ENCODE data around the gene LMCD1.

The LMCD1 gene

DNA sequence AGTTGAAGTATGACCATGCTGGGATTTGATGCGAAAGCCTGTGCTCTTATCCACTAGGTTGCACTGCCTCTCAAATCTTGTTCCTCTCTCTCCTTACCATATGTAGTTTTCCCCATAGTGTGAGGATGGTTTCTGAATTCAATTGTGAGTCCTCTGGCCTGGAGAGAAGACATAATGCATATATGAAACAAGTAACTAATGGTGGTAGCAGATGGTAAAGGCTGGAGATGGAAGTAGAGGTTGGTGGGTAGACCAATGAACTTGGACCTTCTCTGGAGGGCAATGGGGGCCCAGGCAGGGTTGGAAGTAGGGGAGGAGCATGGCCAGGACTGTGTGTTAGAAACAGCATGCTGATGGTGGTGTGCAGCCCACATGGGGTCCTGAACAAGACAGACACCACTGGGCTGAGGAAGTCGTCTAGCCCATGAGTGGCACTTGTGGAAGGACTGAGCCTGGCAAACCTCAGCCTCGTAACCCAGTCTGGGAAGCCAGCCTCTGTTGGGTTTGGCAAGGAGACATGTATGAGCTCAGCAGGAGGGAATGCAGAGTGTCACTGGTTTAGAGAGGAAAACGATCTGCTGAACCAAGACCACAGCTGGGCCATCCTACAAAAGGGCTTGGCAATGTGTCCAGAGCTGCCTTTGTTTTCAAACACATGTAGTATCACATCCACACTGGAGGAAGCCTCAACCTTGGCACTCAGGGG is 18.5 kb upstream of the LMCD1 start:
- no peak for TF ChIP-seq CTCF (IDR thresholded peaks at IDR 0.05; ENCODE audit: low read length, missing control alignments)
- peak; percentile 96 for DNase-seq (ENCODE audit: low read depth)
- H3K4me3 ChIP-seq (replicated peaks; ENCODE audit: low read depth, low read length), result no peak overlapping the region

DNA sequence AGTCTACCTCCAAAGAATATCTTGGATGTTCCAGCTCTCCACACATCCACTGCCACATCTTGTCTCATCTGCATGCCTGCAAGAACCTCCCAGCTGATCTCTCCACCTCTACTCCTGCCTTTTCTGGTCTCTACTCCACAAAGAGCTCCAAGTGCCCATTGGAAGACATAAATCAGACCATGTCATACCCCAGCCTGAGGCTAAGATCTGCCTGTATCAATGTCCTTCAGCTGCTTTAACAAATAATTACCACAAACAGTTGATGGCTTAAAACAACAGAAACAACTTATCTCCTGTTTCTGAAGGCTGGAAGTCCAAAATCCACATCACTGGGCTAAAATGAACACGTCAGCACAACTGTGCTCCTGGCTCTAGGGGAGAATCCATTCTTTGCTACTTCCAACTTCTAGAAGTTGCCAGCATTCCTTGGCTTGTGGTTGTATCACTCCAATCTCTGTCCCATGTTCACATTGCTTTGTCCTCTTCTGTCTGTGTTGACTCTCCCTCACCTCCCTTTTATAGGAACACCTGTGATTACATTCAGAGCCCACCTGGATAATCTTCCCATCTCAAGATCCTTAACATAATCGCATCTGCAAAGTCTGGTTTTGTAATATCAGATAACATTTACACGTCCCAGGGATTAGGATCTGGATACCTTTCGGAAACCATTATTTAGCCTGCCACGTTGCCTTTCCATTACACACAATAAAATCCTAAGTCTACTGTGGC is 17.0 kb upstream of the LMCD1 start:
- H3K4me3 ChIP-seq (replicated peaks; ENCODE audit: low read depth, low read length), result no peak overlapping the region
- no peak for DNase-seq (ENCODE audit: low read depth)
- no peak for TF ChIP-seq CTCF (IDR thresholded peaks at IDR 0.05; ENCODE audit: low read length, missing control alignments)

GRCh38 chr3:8485141-8485870 is 16.3 kb upstream of the LMCD1 start:
- no peak overlapping the region for H3K4me3 ChIP-seq (replicated peaks; ENCODE audit: low read depth, low read length)
- DNase-seq (ENCODE audit: low read depth), result no peak
- TF ChIP-seq CTCF (IDR thresholded peaks at IDR 0.05; ENCODE audit: low read length, missing control alignments), result no peak

- H3K4me3 ChIP-seq (replicated peaks; ENCODE audit: low read depth, low read length), result no peak overlapping the region
- DNase-seq (ENCODE audit: low read depth), result no peak
- TF ChIP-seq CTCF (IDR thresholded peaks at IDR 0.05; ENCODE audit: low read length, missing control alignments), result no peak
These were observed 15.7 kb upstream of the LMCD1 start for GRCh38 chr3:8485943-8486342.

DNA sequence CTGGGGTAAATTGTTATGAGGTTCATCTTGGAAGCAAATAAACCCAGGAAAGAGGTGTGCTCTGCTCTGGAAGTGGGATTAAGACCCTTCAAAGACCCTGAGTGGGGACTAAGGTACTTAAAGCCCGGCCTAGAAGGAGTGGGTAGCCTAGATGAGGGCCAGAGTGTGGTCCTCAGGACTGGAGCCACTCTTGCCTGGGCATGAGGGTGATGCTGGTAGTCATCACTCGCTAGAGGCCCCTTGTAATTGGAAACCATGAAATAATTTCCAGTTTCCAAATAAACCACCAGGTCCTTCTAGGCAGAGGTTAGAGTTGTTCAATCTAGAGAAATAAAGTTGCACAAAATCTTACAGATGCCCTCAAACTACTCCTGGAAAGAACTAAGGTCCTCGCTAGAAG is 15.2 kb upstream of the LMCD1 start:
- H3K4me3 ChIP-seq (replicated peaks; ENCODE audit: low read depth, low read length), result no peak overlapping the region
- no peak for TF ChIP-seq CTCF (IDR thresholded peaks at IDR 0.05; ENCODE audit: low read length, missing control alignments)
- no peak for DNase-seq (ENCODE audit: low read depth)

DNA sequence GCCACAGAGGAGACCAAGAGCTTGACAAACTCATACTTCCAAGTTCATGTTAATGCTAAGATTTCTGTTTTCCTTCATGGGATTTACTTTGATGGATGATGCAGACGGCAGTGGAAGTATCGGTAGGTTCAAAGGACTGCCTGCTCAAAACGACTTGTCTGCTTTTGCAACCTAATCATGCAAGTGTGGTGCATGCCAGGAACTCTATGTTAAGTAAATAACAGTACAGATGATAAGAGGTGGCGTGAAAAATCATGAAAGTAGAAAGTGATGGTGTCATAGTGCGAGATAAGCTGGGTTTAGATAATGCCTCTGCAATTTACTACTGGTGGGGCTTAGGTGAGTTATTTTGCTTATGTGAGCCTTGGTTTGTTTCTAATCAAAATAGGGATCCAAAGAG is 14.7 kb upstream of the LMCD1 start:
- no peak for TF ChIP-seq CTCF (IDR thresholded peaks at IDR 0.05; ENCODE audit: low read length, missing control alignments)
- DNase-seq (ENCODE audit: low read depth), result no peak
- no peak overlapping the region for H3K4me3 ChIP-seq (replicated peaks; ENCODE audit: low read depth, low read length)
